ENCODE results near the gene GPRC5B. TPM values are rescaled to one million over a fixed set of nuclear protein-coding genes. Genes with fewer than 3 reads are reported as not detected.

GPRC5B gene
- total RNA-seq, 1 experiment from 2014 or later = 6.9 TPM

DNA sequence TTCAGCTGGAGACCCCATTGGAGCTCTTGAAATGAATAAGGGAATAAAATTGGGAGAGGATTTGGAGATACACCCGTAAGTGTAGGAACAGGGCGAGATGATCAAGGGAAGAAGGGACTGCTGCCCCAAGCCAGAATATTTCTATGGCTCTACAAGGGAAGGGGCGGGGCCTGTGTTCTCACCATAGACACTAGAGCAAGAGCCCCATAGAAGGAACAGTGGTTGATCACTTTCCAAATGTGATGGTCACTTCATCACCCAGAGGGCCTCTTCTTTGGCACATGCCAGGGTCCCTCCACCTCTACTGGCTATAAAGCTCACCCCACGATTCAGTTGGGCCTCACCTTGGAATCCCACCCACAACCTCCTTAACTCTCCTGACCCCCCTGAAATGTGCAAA lies 25.0 kb downstream of the GPRC5B start:
- TF ChIP-seq, protein P1, sequence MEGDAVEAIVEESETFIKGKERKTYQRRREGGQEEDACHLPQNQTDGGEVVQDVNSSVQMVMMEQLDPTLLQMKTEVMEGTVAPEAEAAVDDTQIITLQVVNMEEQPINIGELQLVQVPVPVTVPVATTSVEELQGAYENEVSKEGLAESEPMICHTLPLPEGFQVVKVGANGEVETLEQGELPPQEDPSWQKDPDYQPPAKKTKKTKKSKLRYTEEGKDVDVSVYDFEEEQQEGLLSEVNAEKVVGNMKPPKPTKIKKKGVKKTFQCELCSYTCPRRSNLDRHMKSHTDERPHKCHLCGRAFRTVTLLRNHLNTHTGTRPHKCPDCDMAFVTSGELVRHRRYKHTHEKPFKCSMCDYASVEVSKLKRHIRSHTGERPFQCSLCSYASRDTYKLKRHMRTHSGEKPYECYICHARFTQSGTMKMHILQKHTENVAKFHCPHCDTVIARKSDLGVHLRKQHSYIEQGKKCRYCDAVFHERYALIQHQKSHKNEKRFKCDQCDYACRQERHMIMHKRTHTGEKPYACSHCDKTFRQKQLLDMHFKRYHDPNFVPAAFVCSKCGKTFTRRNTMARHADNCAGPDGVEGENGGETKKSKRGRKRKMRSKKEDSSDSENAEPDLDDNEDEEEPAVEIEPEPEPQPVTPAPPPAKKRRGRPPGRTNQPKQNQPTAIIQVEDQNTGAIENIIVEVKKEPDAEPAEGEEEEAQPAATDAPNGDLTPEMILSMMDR (conservative IDR thresholded peaks at IDR 0.05; ENCODE audit: low read depth, low read length) = no peak
- no peak for TF ChIP-seq EZH2 (IDR thresholded peaks at IDR 0.05; ENCODE audit: borderline replicate concordance, low read depth, low read length, poor library complexity, severe bottlenecking)
- no peaks in the 10 kb centered on the region for H3K27me3 ChIP-seq (replicated peaks; ENCODE audit: insufficient read depth, low read depth, low read length, poor library complexity)
- H3K4me3 ChIP-seq (ENCODE audit: low read depth, low read length, poor library complexity, severe bottlenecking) = no peak overlapping the region
- DNase-seq (ENCODE audit: low spot score) = no peak
- intact Hi-C loops (cut with micrococcal nuclease; ENCODE audit: unreplicated experiment) = no loop called here
- H3K4me1 ChIP-seq (ENCODE audit: insufficient read depth, low read length, poor library complexity, severe bottlenecking) = no peaks in the 10 kb centered on the region
- no TSS peak for BruUV-seq (replicated peaks)
- ChIA-PET CTCF (no interaction called here), POLR2A (ENCODE audit: low non-redundant PET) (no interaction called here)
- no peak overlapping the region for H3K27ac ChIP-seq (ENCODE audit: low read depth, low read length, poor library complexity, severe bottlenecking)
- no peaks in the 10 kb centered on the region for H3K36me3 ChIP-seq (ENCODE audit: insufficient read depth, low read length, poor library complexity, severe bottlenecking)
- no peaks in the 10 kb centered on the region for H3K9me3 ChIP-seq (ENCODE audit: low read depth, low read length, poor library complexity, severe bottlenecking)

DNA sequence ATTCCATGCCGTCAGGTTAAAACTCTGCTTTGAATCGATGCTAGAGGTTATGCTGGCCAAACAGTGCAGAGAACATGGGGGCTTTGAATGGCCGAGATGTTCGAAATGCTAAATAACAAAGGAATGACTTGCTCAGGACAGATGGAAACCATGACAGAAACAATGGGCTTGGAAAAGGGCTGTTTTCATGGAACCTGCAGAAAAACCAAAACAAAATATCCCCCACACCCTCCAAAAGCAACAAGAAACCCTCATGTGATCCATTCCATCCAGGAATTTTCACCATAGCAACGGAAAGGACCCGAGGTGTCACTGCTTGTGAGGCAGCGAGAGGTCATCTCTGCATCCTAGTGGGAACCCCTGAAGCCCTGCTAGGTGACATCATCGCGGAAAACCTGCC lies 25.5 kb downstream of the GPRC5B start:
- TF ChIP-seq, protein P1 (conservative IDR thresholded peaks at IDR 0.05; ENCODE audit: low read depth, low read length) = no peak
- TF ChIP-seq EZH2 (IDR thresholded peaks at IDR 0.05; ENCODE audit: borderline replicate concordance, low read depth, low read length, poor library complexity, severe bottlenecking) = no peak
- no TSS peak for BruUV-seq (replicated peaks)
- no peak overlapping the region for H3K4me3 ChIP-seq (ENCODE audit: low read depth, low read length, poor library complexity, severe bottlenecking)
- no peaks in the 10 kb centered on the region for H3K9me3 ChIP-seq (ENCODE audit: low read depth, low read length, poor library complexity, severe bottlenecking)
- no peaks in the 10 kb centered on the region for H3K27me3 ChIP-seq (replicated peaks; ENCODE audit: insufficient read depth, low read depth, low read length, poor library complexity)
- intact Hi-C loops (cut with micrococcal nuclease; ENCODE audit: unreplicated experiment) = no loop called here
- no peaks in the 10 kb centered on the region for H3K4me1 ChIP-seq (ENCODE audit: insufficient read depth, low read length, poor library complexity, severe bottlenecking)
- CTCF ChIA-PET = no interaction called here
- DNase-seq (ENCODE audit: low spot score) = no peak
- no peak overlapping the region for H3K27ac ChIP-seq (ENCODE audit: low read depth, low read length, poor library complexity, severe bottlenecking)
- no peaks in the 10 kb centered on the region for H3K36me3 ChIP-seq (ENCODE audit: insufficient read depth, low read length, poor library complexity, severe bottlenecking)
- POLR2A ChIA-PET (ENCODE audit: low non-redundant PET) = no interaction called here

GRCh38 chr16:19858340-19859018 lies 26.2 kb downstream of the GPRC5B start:
- ChIA-PET CTCF (no interaction called here), POLR2A (ENCODE audit: low non-redundant PET) (interaction anchor here (0.6 kb wide), 1 partner anchor 14 kb away, joined by 4 read pairs; no protein-coding TSS in a partner anchor)
- no peak overlapping the region for H3K4me3 ChIP-seq (ENCODE audit: low read depth, low read length, poor library complexity, severe bottlenecking)
- no peak overlapping the region for H3K27ac ChIP-seq (ENCODE audit: low read depth, low read length, poor library complexity, severe bottlenecking)
- DNase-seq (ENCODE audit: low spot score) = no peak
- no peaks in the 10 kb centered on the region for H3K9me3 ChIP-seq (ENCODE audit: low read depth, low read length, poor library complexity, severe bottlenecking)
- TF ChIP-seq, protein P1 (conservative IDR thresholded peaks at IDR 0.05; ENCODE audit: low read depth, low read length) = no peak
- TF ChIP-seq EZH2 (IDR thresholded peaks at IDR 0.05; ENCODE audit: borderline replicate concordance, low read depth, low read length, poor library complexity, severe bottlenecking) = no peak
- BruUV-seq (replicated peaks) = no TSS peak
- H3K4me1 ChIP-seq (ENCODE audit: insufficient read depth, low read length, poor library complexity, severe bottlenecking) = no peaks in the 10 kb centered on the region
- intact Hi-C loops (cut with micrococcal nuclease; ENCODE audit: unreplicated experiment) = no loop called here
- no peaks in the 10 kb centered on the region for H3K36me3 ChIP-seq (ENCODE audit: insufficient read depth, low read length, poor library complexity, severe bottlenecking)
- no peaks in the 10 kb centered on the region for H3K27me3 ChIP-seq (replicated peaks; ENCODE audit: insufficient read depth, low read depth, low read length, poor library complexity)
